Mononuclear cell (primary cell): Measurements from ENCODE around the gene CDH9. TPM values are rescaled to one million over a fixed set of nuclear protein-coding genes. Genes with fewer than 3 reads are reported as not detected.

ENCODE experiments used
- H3K27me3 ChIP-seq: 2 replicates; pipeline ENCODE4 v1.6.0; 2011; ENCODE audit warnings: low read length, control low read depth; ENCODE audit not compliant: insufficient read depth
- H3K4me1 ChIP-seq: 2 replicates; pipeline ENCODE4 v1.5.1; 2011; ENCODE audit warnings: mild to moderate bottlenecking, low read length, control low read depth; ENCODE audit not compliant: insufficient read depth
- H3K4me3 ChIP-seq: 2 replicates; pipeline ENCODE4 v1.5.1; 2011; ENCODE audit warnings: mild to moderate bottlenecking, low read length, moderate library complexity
- H3K9me3 ChIP-seq: 2 replicates; pipeline ENCODE4 v1.5.1; 2011; ENCODE audit warnings: low read depth, mild to moderate bottlenecking, control low read depth, low read length
- total RNA-seq: library from RNA; depleted of rRNA; stranded (reverse); fragments of >200 nt; gene quantifications from one replicate; pipeline ENCODE4 v1.2.3, GENCODE V29; 2012

CDH9 gene, protein sequence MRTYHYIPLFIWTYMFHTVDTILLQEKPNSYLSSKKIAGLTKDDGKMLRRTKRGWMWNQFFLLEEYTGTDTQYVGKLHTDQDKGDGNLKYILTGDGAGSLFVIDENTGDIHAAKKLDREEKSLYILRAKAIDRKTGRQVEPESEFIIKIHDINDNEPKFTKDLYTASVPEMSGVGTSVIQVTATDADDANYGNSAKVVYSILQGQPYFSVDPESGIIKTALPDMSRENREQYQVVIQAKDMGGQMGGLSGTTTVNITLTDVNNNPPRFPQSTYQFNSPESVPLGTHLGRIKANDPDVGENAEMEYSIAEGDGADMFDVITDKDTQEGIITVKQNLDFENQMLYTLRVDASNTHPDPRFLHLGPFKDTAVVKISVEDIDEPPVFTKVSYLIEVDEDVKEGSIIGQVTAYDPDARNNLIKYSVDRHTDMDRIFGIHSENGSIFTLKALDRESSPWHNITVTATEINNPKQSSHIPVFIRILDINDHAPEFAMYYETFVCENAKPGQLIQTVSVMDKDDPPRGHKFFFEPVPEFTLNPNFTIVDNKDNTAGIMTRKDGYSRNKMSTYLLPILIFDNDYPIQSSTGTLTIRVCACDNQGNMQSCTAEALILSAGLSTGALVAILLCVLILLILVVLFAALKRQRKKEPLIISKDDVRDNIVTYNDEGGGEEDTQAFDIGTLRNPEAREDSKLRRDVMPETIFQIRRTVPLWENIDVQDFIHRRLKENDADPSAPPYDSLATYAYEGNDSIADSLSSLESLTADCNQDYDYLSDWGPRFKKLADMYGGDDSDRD
- total RNA-seq, result 0.10 TPM

DNA sequence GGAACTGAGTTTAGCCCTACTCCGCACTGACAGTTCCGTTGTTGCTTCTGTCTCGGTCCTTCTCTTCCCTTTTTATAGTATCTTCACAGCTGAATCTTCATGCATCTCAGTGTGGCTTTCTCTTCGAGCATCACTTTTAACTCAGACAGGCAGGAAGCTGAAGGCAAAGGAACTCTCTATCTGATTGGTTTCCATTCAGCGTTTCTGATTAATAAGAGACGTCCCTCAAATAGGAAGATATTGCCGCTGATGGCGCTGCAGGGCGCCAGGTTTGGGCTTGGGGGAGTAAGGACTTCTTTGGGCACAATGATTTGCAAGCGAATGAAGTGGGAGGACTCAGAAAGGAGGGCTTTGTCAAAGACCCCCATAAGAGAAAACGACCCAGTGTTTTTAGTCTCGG is at the start of gene CDH9:
Gene CDH9 (minus strand): TSS at position 111 of the 400 bp plus-strand sequence. CDS start 50,253 bp downstream, outside the sequence.
- Histone ChIP-seq H3K4me1 (no peaks in the 10 kb centered on the region), H3K27me3 (no peaks in the 10 kb centered on the region), H3K9me3 (no peaks in the 10 kb centered on the region), H3K4me3 (no peak within 1 kb of the TSS)

DNA sequence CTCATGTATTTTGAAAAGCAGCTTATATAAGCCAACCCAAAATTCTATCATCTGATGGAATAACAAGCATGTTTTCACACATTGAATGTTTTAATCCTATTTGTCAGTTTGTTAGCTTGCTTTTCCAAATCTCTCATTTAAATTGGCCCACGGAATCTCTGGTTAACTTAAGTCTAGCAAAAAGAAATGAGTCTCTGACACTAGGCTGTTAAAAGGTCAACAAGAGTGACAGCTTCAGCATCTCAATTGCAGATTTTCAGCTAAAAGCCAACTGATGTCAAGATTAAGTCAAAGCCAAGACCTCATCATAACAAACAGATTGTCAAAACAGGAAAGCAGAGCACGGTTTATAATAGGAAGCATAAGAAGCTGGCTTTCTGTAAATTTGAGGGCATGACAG is 49.4 kb upstream of the CDH9 start:
- no peaks in the 10 kb centered on the region for H3K27me3 ChIP-seq
- H3K4me3 ChIP-seq, result no peak overlapping the region
- peaks cover 5% of the 10 kb centered on the region for H3K9me3 ChIP-seq
- no peaks in the 10 kb centered on the region for H3K4me1 ChIP-seq

DNA sequence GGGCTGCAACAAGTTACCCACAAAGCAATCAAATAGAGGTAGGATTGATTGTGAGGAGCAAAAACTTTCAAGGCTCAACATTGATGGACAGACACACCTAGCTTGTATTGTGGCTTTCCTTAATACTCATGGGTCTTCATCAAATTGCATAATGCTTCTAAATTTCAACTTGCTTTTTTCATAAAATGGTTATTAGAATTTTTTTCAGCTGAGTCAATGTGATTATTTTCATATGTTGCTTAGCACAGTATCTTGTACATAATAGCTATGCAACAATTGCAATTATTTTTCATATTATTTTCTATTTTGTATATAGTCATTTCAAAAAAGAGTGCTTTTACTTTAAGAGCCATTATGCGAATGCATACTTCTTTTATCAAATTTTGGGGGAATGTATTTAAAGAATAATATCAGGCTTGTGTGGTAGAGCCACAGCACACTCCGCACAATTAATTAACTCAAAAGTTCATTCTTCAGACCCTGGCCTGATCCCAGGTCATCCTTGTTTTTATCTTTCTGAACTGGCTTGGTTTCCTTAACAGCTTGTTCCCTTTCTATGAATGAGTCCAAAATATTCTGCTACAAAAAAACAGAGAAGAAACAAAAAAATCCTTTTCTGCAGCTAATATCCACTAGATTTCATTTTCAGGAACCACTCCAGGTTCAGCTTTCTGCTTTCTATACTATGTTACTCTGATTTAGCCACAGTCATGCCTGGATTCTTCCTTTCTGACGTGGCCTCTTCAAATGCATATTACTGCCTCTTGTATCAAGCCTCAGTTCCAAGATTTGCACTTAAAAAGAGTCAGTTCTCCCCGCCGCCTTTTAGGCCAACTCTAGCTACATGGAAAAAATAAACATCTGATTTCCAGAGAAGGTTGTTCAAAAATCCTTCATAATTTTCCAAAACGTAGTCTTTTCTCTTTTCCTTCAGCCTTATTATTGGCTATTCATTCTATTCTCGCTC is 45.3 kb upstream of the CDH9 start:
- Histone ChIP-seq H3K4me3 (no peak overlapping the region), H3K9me3 (peaks cover 5% of the 10 kb centered on the region), H3K4me1 (no peaks in the 10 kb centered on the region), H3K27me3 (no peaks in the 10 kb centered on the region)

DNA sequence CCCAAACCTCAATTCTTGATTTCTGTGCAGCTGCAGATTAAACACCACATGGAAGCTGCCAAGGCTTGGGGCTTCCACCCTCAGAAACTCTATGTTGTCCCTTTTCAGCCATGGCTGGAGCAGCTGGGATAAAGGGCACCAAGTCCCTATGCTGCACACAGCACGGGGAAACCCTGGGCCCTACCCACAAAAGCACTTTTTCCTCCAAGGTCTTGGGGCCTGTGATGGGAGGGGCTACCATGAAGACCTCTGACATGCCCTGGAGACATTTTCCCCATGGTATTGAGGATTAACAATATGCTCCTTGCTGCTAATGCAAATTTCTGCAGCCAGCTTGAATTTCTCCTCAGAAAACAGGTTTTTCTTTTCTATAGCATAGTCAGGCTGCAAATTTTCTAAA is 41.8 kb upstream of the CDH9 start:
- no peak overlapping the region for H3K4me3 ChIP-seq
- no peaks in the 10 kb centered on the region for H3K4me1 ChIP-seq
- H3K27me3 ChIP-seq, result no peaks in the 10 kb centered on the region
- H3K9me3 ChIP-seq, result peaks cover 12% of the 10 kb centered on the region

DNA sequence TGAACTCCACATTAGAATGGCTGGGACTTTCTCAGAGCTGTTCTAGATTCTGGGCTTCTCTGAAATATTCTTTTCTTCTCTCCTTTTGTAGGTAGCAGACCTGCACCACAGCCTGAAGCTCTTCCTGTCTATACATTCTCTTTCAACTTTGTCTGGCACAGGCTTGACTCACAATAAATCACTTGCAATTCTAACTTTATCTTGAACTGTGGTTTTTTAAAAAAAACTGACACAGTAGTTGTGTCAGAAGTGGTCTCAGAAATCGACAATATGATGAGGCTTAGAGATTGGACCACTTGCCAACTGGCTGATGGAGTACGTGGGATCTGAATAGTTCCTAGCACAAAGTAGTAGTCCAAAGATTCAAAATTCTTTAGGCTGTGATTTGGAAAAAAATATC is 24.1 kb upstream of the CDH9 start:
- Histone ChIP-seq H3K9me3 (peaks cover 4% of the 10 kb centered on the region), H3K4me1 (no peaks in the 10 kb centered on the region), H3K27me3 (no peaks in the 10 kb centered on the region), H3K4me3 (no peak overlapping the region)

DNA sequence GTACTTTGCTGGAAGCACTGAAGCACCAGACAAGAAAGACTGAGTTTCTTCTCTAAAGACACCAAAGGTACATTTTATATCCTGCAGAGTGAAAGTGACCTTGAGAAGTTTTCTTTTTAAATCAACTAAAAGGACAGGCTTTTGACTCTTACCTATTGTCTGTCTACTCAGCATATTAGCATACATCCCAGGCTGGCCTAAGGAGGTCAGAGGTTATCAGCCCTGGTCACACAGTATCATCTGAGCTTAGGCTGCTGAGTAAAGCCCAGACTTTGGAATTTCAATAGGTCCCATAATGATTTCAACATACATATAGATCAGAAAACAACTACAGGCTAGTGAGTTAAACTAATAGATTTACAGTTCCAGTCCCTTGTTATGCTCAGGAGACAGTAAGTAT is 10.1 kb upstream of the CDH9 start:
- Histone ChIP-seq H3K9me3 (no peaks in the 10 kb centered on the region), H3K27me3 (no peaks in the 10 kb centered on the region), H3K4me1 (no peaks in the 10 kb centered on the region), H3K4me3 (no peak overlapping the region)

DNA sequence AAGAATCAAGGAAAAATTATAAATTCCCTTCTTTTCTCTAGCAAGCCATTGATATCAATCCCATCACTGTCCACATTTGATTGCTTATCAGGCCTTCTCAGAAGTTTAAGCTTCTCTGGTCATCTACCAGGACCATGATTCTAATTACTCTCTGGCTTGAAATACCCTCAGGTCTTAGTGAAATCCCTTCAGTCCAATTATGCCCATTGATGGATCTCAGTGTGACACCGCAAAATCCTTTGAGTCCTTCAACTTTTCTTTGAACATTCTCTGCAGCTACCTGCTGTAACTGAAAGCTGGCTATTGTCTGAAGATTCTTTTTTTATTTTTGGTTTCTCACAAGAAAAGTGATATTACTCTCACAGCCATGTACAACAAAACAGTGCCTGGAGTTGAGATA is 3.0 kb upstream of the CDH9 start:
- H3K27me3 ChIP-seq, result no peaks in the 10 kb centered on the region
- H3K4me3 ChIP-seq, result no peak overlapping the region
- no peaks in the 10 kb centered on the region for H3K4me1 ChIP-seq
- no peaks in the 10 kb centered on the region for H3K9me3 ChIP-seq

DNA sequence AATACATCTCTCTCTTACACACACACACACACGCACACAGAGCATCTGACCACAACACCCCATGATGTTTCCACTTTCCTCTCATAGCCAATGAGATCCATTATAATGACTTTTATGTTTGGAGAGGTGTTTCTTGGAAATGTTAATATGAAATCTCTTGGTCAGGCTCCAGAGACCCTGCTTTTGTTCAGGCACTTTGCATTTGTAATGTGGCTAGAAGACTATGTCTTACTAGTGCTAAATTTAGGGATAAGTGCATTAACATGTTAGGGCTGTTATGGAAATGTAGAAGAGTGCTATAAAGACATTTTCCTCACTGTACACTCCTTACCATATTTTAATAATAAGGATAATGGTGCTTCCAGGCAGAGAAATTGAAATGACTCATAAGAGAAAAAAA is 3.8 kb downstream of the CDH9 start:
- no peak overlapping the region for H3K4me3 ChIP-seq
- no peaks in the 10 kb centered on the region for H3K27me3 ChIP-seq
- no peaks in the 10 kb centered on the region for H3K9me3 ChIP-seq
- no peaks in the 10 kb centered on the region for H3K4me1 ChIP-seq

DNA sequence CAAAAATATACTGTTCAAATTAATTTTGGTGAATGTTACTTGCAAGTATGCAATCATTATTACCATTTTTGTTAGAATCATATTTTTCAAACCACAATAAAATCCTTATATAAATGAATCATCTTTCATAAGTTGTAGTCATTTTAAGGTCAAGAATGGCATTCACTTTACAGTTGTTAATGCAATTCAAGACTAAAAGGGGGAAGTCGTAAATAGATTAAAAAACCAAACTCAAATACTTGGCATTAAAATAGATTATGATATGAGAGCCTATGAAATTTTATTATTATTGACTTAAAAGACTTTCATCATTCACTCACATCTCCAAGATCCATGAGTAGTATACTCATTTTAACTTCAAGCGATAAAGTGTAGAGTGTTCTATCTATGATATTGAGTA is 11.6 kb downstream of the CDH9 start:
- H3K4me3 ChIP-seq, result no peak overlapping the region
- no peaks in the 10 kb centered on the region for H3K9me3 ChIP-seq
- H3K4me1 ChIP-seq, result no peaks in the 10 kb centered on the region
- H3K27me3 ChIP-seq, result no peaks in the 10 kb centered on the region

DNA sequence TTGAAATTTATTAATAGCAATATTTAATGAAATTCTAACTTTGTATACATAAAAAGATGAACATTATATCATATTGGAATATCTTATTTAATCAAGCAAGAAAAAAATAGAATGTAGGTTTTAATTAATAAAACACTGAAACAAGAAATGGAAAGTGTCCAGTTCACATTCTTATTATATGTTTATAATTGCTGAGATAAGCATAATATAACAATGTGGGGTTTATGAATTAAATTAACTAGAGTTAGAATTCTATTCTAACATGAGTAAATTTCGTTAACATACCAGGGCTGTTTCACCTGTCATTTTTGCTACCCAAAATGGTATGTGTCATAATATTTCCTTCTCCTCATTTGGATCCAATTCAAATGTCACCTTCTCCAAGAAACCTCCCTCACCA is 12.3 kb downstream of the CDH9 start:
- Histone ChIP-seq H3K27me3 (no peaks in the 10 kb centered on the region), H3K4me3 (no peak overlapping the region), H3K4me1 (no peaks in the 10 kb centered on the region), H3K9me3 (no peaks in the 10 kb centered on the region)

DNA sequence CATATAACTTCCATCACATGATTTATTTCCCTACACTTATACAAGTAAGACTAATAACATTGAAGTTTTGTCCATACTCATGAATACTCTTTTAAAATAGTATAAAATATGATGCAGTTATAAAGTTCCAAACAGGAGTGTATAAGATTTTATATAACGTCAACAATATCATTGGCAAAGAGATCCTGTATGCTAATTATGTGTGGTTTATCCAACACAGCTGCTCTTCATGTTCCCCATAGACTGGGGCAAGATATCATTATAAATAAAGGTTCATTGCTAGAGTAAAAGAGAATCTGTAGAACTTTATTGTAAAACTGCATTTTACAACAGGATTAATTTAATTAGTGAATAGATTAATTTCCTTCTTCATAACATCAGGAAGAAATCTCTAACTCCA is 16.9 kb downstream of the CDH9 start:
- no peaks in the 10 kb centered on the region for H3K4me1 ChIP-seq
- H3K9me3 ChIP-seq, result no peaks in the 10 kb centered on the region
- no peaks in the 10 kb centered on the region for H3K27me3 ChIP-seq
- H3K4me3 ChIP-seq, result no peak overlapping the region

DNA sequence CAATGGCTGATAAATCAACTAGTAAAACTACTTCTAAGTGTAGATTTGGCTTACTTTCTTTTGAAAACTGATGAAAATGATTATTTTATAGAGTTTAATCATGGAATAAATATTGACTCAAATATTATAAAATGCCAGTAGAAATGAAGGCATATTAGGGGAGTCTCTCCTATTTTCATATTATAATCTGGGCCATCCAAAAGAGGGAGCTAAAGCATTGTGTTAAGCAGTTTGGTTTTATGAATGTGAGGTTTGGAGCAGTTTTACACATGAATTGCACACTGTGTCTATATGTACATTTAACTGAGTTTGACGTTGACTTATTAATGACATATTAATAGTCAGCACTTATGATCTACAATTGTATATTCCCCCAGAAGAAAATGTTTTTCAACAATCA is 17.4 kb downstream of the CDH9 start:
- no peak overlapping the region for H3K4me3 ChIP-seq
- no peaks in the 10 kb centered on the region for H3K9me3 ChIP-seq
- no peaks in the 10 kb centered on the region for H3K4me1 ChIP-seq
- no peaks in the 10 kb centered on the region for H3K27me3 ChIP-seq

DNA sequence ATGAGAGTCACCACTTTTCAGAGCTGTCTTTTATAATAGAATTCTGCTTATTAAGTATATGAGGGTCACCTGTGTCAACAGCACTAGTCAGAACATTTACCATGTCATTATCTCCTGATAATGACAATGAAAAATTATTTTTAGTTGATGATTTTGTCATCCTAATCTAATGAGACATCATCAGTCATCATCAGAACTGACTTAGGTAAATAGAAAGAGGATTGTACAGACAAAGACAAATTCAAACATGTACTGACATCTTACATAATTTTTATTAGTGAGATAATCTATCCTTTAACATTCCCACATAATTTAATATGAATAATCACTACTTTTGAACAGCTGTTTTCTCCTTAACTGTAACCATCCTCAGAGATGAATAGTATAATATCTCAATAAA is 22.6 kb downstream of the CDH9 start:
- Histone ChIP-seq H3K4me1 (no peaks in the 10 kb centered on the region), H3K9me3 (peaks cover 5% of the 10 kb centered on the region), H3K27me3 (no peaks in the 10 kb centered on the region), H3K4me3 (no peak overlapping the region)

DNA sequence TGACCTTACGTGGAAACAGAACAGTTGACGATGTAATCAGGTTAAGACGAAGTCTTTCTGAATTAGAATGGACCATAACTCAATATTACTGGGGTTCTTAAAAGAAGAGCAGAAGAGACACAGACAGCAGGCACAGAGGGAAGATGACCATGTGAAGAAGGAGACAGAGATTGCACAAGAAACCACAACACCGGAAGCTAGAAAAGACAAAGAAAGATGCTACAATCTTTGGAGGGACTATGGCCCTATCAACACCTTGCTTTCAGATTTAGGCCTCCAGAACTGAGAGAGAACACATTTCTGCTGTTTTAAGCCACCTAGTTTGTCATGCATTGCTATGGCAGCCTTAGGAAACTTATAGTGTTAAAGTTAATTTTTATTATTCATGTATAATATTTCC is 27.1 kb downstream of the CDH9 start:
- H3K27me3 ChIP-seq, result no peaks in the 10 kb centered on the region
- H3K9me3 ChIP-seq, result peaks cover 5% of the 10 kb centered on the region
- no peaks in the 10 kb centered on the region for H3K4me1 ChIP-seq
- no peak overlapping the region for H3K4me3 ChIP-seq

DNA sequence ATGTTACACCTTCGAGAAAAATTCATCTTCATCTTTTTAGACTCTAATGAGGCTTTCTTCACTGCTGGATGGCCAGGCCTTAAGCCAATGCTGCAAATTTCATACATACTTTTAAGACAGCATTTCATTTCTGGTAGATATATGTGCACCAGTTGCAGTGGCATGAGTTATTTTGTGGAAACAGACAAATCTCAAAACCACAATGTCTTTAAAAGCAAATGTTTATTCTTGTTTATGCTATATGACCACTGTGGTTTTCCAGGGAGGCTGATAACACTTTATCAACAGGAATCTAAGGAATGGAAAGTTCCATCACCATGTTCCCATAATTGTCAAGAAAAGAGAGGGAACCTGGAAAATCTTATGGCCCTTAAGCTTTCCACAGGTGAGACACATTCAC is 27.7 kb downstream of the CDH9 start:
- H3K27me3 ChIP-seq, result no peaks in the 10 kb centered on the region

More for the DNA sequence above, 27.7 kb downstream of the CDH9 start:
- Histone ChIP-seq H3K9me3 (peaks cover 5% of the 10 kb centered on the region), H3K4me3 (no peak overlapping the region), H3K4me1 (no peaks in the 10 kb centered on the region)
